HG02885 (cell line): ENCODE data around the gene KCTD10.
"Not testable (repeated sequence)": the region's sequence is repeated elsewhere in the genome, so short reads cannot be mapped to it uniquely, and the experiment has no call there.

Experiments used
- ATAC-seq: cut with Tn5 transposase; IDR thresholded peaks from one replicate; pipeline ENCODE4 v1.9.1; 2021; ENCODE audit warnings: mild to moderate bottlenecking; ENCODE audit not compliant: unreplicated experiment, poor library complexity

Gene KCTD10

DNA sequence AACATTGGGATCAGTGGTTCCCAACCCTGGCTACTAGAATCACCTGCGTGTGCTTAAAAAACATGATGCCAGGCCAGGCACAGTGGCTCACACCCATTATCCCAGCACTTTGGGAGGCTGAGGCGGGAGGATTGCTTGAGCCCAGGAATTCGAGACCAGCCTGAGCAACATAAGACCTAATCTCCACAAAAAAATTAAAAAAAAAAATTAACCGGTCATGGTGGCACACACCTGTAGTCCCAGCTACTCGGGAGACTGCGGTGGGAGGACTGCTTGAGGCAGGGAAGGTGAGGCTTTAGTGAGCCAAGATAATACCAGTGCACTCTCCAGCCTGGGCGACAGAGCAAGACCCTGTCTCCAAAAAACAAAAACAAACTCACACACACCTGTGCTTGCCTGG is 2.0 kb downstream of the KCTD10 start:
- ATAC-seq: no peak

DNA sequence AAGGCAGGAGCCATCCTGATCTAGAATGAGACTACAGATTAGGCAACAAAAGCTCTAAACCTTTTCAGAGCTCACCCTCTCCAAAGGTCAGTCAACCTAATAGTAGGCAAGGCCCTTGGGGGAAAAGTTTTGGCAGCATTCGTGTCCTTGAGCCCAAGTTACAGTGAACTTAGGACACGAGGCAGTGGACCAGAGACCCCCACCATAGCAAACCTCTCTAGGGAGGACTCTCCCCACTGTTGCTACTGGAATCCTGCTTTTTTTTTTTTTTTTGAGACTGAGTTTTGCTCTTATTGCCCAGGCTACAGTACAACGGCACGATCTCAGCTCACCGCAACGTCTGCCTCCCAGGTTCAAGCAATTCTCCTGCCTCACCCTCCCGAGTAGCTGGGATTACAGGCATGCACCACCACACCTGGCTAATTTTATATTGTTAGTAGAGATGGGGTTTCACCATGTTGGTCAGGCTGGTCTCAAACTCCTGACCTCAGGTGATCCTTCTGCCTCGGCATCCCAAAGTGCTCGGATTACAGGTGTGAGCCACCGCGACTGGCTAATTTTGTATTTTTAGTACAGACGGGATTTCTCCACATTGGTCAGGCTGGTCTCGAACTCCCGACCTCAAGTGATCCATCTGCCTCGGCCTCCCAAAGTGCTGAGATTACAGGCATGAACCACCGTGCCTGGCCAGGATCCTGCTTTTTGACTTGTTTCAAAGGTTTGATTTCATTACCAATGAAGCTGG is 3.4 kb downstream of the KCTD10 start:
- ATAC-seq: not testable (repeated sequence)

DNA sequence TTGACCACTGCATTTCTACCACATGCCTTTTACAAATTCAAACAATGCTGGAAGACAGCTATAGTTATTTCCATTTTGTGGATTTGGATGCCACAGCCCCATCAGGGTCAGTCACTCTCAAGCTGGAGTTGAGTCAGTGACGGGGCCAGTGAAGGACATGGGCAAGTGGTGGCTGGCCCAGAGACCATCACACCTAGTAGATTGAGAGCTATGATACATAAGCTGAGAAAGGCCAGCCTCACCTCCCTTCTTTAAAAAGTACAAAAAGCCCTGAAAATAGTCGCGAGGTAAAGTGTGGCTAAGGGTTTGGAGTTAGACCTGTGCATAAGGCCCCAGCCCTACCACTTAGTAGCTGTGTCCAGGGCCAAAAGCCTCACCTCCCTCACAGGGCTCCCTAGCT is 4.1 kb downstream of the KCTD10 start:
- no peak for ATAC-seq

DNA sequence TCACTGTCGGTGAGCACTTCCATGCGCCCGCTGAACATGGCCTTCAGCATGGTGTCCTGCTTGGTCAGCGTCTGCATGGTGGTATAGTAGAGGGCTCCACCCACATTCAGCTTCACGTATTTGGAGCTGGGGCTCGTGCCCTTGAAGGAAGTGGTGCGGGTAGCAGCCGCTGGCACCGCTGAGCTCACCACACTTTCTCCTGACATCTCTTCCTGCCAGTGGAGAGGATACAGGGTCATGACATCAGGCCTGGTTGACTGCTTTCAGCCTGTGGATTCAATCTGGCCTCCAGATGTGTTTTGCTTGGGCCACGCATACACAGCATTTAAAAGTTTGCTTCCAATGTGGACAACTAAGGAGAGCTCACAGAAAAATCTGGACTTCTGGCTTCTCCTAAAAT is 7.6 kb downstream of the KCTD10 start:
- ATAC-seq: no peak

DNA sequence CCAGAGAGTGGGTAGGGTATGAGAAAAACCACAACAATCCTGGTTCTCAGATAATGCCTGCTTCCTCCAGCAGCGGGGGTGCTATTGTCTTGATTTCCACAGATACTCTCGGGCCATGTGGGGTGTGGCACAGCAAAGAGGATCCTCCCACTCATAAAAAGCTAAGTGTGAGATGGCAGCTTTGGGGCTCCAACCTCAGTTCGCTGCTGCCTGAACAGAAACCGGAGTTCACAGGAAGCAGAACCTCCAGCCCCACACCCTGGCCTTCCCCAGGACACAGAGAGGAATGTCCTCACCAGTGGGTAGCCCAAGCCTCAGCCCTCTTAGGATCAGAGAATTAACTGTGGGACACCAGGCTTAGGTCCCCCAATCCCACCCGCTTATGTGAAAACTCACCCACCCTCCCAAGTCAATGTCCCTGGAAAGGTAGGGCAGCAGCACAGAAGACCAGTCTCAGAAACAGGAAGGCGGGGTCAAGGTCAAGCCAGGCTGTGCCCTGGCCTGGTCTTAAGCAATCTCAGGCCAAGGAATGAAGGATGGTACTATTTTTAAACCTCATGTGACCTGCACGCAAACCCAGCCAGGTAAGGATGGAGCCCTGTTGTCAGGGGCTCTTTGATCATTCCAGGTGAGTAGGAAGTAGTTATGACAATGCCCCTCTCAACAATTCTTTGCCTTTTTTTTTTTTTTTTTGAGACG is 9.0 kb downstream of the KCTD10 start:
- ATAC-seq: no peak

DNA sequence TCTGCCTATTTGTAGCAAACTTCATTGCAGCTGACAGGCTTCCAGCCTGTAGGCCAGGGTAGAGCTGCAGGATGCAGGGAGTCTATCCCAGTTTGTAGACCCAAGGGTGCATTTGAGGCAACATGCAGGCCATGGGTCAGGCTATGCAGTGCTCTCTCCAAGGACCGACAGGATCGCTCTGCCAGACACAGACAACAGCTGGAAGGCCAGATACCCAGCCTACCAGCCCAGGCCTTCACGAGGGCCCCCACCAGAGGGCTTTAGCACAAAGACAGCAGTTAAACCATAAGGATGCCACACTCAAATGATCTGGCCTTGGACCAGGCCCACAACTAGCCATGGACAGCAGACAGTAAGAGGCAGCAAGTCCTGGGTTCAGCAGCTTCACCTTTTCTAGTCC is 10.3 kb downstream of the KCTD10 start:
- ATAC-seq: no peak

DNA sequence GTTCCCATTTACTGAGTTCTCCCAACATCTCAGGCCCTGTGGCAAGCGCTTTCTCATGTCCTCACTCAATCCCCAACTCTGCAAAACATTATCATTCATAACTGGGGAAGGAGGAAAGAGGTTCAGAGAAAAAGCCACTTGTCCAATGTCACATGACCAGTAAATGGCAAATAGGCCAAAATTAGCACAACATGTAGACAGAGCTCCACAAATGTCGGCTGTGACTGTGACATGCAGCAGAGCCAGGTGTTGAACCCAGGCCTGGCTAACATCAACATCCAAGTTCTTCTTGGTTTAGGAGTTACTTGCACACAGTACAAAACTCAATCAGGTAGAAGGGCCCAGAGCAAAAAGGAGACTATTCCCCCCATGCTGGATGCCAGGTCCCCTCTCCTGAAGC is 10.8 kb downstream of the KCTD10 start:
- ATAC-seq: no peak

DNA sequence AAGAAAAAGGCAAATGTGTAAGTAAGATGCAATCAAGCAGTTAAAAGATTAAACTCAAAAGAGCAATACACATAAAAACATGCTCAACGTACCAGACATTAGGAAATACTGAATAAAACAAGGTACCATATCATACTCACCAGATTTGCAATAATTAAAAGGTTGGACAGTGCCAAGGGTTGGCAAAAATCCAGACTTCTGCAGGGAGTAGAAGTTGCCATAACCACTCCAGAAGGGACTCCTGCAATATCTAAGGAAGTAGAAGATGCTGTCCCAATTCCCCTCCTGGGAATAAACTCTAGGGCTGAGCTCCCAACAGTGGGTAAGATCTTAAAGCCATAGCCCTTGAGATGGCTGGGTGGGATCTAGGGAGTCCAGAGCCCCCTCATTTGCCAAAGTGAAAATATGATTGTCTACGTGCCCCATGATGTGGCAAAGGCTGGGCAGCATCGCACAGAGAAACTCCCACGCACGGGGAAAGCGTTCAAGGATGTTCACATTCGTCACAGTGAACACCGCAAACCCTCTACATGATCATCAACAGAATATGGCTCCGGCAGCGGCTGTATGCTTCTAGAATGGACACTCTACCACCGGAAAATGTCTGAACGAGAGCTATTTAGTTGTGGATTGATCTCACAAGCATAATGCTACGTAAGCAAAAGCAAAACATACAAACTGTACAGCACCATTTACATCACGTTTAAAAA is 12.3 kb downstream of the KCTD10 start:
- no peak for ATAC-seq

DNA sequence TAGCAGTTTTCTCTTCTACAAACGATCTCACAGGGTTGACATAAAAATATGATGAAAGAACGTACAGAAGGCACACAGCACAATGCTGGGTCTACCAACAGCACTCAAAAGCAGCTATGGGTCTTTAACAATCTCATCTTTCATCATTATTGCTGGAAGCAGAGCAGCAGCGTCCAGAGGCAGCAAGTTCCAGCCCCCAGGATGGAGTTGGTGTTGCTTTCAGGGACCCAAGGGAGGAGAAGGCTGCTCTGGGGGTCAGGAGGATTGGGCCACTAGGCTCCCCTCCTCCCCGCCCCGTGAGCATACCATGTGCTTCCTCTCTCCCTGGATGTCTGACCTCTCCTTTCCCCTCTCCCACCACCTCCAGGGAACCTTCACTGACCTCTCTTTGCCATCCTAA is 13.3 kb downstream of the KCTD10 start:
- ATAC-seq: no peak

DNA sequence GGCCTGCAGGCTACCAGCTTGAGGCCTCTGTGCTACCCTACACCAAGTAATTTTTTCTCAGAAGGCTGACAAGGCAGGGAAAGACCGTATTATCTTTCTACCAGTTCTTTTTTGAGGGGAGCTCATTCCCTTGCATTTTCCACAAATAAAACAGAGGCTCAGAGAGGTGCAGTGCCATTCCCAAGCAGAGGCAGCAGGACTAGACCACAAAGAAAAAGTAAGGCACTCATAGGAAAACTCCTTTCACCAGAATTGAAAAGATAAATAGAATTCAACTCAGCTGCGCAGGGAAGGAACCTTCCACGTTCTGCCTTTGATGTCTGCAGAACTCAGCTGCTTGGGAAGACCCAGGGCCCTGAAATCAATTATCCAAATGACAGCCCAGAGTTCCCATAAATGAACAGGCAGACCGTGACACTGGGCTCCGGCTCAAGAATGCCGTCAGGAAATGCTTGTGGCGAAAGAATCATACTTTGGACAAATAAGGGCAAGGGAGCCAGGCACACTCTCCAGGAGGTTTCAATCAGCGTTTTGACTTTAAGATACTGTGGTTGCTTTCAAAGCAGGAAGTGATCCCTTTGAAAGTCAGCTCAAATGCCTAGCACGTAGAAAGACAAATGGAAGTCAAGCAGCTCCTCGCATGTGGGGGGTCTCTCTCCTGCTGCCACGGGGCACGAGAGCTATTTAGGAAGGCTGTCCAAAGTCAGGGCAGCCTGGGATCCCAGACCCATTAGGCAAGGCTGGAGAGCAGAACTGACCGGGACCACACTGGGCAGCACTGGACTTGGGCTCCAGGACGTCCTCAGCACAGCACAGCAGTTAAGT is 14.0 kb downstream of the KCTD10 start:
- no peak for ATAC-seq

DNA sequence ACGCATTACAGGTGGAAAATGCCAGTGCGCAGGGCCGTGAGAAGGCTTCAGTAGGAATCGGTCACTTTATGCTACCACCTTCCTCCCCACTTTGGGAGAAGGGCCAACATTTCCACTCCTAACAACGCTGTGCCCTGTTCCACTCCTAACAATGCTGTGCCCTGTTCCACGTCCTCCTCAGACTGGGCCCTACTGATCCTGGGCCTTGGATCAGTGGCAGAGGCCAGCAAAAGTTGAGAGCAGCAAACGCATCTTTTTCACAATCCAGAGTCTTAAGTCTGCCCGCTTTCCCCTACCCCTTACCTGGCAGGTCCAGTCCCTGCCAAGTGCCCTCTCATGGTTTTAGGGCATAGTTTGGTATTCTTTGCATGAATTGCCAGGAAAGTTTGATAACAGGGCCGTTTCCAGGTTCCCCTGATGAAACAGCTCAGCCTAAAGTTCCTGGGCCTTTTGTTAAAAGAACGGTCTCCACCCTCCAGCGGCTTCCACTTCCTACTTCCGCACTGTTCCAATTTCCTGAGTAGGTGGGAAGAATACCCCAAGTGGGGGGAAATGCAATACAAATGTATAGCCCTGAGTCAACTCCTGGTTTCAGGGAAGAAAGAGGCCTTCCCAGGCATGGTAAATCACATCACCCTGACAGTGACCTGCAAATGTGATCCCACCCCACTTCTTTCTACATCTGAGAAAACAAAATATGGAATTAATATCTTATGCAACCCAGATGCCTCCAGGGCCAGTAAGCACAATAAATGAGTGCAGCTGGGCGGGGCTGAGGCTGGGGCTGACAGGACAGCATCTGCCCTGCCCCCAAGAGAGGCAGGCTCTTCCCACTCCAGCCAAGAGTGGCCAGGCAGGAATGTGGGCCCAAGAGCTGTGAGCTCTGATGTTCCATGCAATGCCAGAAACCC is 15.0 kb downstream of the KCTD10 start:
- no peak for ATAC-seq

DNA sequence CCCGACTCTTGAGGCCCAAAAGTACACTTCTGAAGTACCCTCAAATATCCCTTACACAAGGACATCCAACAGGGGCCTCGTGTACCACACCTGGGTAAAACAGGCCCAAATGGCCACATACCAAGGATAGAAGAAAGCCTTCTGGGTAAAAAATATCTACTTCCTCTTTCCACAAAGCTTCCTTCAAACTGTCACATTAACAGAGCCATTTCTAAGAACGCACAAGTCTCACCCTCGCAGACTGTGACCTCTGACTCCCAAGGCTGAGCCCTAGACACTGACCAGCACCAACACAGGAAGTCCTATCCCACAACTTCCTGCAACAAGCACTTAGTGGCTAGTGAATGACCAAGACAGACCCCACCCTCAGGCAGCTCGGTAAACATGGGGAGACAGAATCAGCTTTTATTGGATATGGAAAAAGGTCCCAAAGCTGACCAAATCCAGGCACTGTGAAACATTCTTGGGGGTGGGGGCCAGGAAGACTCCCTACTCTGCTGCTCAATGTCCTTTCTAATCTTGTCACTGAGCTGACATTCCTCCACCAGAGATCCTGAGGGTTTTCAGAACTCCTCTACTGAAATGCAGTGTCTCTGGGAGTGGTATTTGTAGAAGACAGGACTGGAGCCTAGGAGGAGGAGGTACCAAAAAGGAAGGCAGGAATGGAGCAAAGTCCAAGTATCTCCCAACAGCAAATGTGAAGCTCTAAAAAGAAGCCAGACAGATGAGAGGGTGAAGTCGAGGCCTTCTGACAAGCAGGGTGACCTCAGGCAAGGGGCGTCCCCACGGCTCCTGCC is 15.9 kb downstream of the KCTD10 start:
- no peak for ATAC-seq

DNA sequence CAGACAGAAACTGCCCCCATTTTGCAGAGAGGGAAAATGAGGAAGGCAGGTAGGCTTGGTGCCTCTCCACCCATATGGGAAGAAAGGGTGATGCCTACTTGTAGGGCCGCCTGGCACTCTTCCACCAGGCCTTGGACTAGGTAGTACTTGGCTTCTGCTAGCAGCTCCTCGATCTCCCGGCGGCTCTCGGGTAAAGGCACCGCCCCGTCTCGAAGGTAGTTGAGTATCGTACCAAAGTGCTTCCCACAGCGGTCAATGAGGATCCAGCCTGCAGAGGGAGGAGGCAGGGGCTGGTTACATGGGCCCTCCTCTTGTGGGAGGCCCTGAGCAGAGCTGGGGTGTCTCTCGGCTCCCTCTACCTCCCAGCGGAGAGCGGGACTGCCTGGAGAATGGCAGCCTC is 16.6 kb downstream of the KCTD10 start:
- no peak for ATAC-seq

DNA sequence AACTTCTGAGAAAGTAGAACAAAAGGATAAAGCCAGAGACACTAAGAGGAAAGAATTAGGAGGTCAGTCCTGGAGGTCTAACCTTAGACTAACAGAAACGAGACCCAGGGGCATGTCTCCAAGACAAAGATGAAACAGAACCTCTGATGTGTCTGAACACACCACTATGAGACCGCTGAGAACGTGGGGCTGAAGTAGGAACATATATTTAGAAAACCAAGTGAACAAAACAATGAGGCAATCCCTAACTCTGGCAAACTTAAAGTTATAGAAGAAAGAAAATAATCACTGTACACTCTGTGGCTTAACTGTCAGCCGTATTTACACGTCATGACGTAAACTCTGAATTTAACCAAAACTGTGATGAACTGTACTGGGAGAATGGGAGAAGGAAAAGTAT is 17.9 kb downstream of the KCTD10 start:
- no peak for ATAC-seq

DNA sequence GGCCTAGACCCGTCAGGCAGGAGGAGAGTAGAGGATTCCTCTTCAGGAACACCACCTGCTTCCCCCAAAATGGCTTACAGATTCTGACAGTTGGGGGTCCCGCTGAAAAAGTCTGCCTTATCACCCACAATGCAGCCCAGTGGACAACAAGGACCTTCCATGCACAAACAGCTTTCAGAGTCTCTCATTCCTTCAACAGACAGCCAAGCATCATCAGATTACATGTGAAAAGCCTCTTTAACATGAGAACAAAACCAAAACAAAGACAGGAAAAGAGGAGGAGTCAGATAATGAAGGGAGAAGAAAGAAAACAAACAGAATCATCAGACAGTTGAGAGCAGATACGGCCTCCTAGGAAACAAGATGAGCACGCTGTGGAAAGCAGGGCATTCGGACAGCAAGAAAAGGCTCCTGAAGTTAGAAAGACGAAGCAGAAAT is 18.3 kb downstream of the KCTD10 start:
- ATAC-seq: no peak

DNA sequence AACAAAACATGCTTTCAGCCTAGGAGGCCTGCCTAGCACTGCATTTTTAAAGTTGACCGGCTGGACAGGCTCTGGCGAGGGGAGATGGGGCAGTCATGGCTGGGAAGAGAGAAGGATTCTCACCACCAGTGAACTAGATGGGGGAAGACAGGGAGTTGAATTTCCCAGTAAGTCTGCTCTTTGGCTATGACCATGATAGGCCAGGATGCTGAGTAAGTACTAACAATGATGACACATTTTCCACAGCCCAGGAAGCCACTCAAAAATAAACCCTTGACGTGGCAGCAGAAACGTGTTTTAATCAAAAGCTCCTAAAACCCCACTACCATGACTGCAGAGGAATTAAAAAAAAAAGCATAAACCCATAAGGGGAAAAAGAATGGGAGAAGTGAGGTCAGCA is 19.0 kb downstream of the KCTD10 start:
- ATAC-seq: no peak

DNA sequence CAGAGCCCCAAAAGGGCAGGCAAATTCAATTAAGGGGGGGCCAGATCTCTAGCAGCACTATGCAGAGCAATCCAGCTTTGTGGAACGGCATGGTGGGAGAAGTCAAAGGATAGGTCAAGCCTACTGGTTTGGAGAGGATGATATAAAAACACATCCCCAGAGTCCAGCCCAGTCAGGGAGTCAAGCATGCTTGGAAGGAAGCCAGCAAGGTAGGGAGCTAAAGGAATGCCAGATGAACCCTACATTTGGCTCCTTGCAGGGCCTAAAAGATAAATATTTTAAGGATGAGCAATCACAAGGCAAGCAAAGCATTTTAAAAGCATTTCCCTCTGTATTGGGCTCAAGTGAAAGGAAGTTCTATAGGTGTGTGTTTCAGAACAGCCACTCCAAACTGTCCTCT is 21.4 kb downstream of the KCTD10 start:
- no peak for ATAC-seq

DNA sequence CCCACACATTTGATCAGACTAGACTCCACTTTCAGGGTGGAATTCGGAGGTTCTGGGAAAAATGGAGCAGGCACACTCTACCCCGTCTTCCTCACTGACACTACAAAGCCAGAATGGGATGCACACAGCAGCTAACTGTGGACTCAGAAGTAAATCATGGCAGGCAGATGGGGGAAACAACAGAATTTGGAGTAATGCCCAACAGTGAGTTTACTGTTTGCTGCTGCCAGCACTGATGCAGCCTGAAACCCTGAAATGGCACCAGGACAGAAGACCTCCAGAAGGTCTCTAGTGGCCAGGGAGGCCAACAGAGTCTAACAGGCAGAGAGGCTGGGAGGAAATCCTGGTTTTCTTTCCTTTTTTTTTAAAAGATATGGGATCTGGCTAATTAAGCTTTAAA is 24.6 kb downstream of the KCTD10 start:
- ATAC-seq: no peak

DNA sequence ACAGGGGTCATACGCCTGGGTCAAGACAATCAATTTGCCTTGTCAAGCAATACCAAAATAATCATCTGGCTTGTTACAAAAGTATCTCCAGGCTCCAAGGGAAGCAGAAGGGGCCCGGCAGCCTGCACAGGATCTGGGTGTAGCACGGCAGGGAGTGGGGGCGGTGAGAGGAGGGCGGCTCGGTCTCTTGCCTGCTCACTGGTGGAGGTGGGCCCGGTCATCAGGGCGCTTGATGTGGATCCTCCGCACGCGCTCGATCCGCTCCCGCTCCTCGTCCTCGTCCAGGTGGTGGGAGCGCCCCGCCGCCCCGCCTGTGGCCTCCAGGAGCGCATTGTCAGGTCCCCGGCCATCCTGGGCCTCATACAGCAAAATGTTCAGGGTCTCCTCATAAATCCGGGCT is 25.7 kb downstream of the KCTD10 start:
- no peak for ATAC-seq
